ENCODE measurements around the gene CARNS1. TPM values are rescaled to one million over a fixed set of nuclear protein-coding genes. Genes with fewer than 3 reads are reported as not detected.

The CARNS1 gene
- total and polyA plus RNA-seq, 11 donors, result 0.89 to 33.6 (median 6.2) TPM

- H3K27me3 ChIP-seq, result no peaks in the 10 kb centered on the region
- peak within 1 kb of the TSS; percentile 72 to 94 (median 90) for H3K27ac ChIP-seq
- intact Hi-C loops (cut with DNase I), result loop anchor here (1.0 to 10.0 kb wide), 11 partner anchors 26 to 68 kb away; partner anchors contain the start of genes PPP1CA (in 9 of the 10), TBC1D10C (in 7 of the 10), PITPNM1 (in 3 of the 10) and CDK2AP2 (in 2 of the 10)
- ATAC-seq (peak; percentile 93 to 95 (median 94)), DNase-seq (peak; percentile 94 to 98 (median 95))
- H3K4me3 ChIP-seq, result peak within 1 kb of the TSS; percentile 56 to 98 (median 85)
- no peaks in the 10 kb centered on the region for H3K36me3 ChIP-seq
- TF ChIP-seq POLR2A (IDR thresholded peaks at IDR 0.05), result peak in 1 of 2 donors; percentile 80
- TF ChIP-seq, protein P1, sequence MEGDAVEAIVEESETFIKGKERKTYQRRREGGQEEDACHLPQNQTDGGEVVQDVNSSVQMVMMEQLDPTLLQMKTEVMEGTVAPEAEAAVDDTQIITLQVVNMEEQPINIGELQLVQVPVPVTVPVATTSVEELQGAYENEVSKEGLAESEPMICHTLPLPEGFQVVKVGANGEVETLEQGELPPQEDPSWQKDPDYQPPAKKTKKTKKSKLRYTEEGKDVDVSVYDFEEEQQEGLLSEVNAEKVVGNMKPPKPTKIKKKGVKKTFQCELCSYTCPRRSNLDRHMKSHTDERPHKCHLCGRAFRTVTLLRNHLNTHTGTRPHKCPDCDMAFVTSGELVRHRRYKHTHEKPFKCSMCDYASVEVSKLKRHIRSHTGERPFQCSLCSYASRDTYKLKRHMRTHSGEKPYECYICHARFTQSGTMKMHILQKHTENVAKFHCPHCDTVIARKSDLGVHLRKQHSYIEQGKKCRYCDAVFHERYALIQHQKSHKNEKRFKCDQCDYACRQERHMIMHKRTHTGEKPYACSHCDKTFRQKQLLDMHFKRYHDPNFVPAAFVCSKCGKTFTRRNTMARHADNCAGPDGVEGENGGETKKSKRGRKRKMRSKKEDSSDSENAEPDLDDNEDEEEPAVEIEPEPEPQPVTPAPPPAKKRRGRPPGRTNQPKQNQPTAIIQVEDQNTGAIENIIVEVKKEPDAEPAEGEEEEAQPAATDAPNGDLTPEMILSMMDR (IDR thresholded peaks at IDR 0.05), result peak; percentile 31 to 66 (median 45)
- WGBS, 4 donors, result 0 to 1% (median 0%) methylated on average over 16 to 76 of the region's 76 CpGs
- peaks cover 0 to 42% (median 25%) of the 10 kb centered on the region in 12 donors for H3K4me1 ChIP-seq
- H3K9me3 ChIP-seq, result no peaks in the 10 kb centered on the region
Observed at GRCh38 chr11:67468759-67469507, 53.5 kb downstream of the CARNS1 start, which contains the start of gene TMEM134. Gene TMEM134, minus strand, starts transcription at chr11:67469251. Its CDS starts 59 bp downstream, at chr11:67469192.

GRCh38 chr11:67469508-67469811, 54.0 kb downstream of the CARNS1 start:
- no peak for TF ChIP-seq POLR2A (IDR thresholded peaks at IDR 0.05)
- TF ChIP-seq, protein P1 (IDR thresholded peaks at IDR 0.05), result peak in 1 of 12 donors; percentile 3
- 11 to 19% (median 15%) methylated on average over 9 of the region's 9 CpGs for WGBS, 4 donors
- no peak for DNase-seq
- no peaks in the 10 kb centered on the region for H3K27me3 ChIP-seq
- peak overlapping the region; percentile 72 to 94 (median 90) for H3K27ac ChIP-seq
- ATAC-seq, result no peak
- H3K4me1 ChIP-seq, result peaks cover 0 to 37% (median 20%) of the 10 kb centered on the region in 12 donors
- no peaks in the 10 kb centered on the region for H3K36me3 ChIP-seq
- peak overlapping the region; percentile 56 to 98 (median 85) for H3K4me3 ChIP-seq
- H3K9me3 ChIP-seq, result no peaks in the 10 kb centered on the region
- intact Hi-C loops (cut with DNase I), result loop anchor here (1.0 to 10.0 kb wide), 11 partner anchors 27 to 69 kb away; partner anchors contain the start of genes PPP1CA (in 9 of the 10), TBC1D10C (in 7 of the 10), PITPNM1 (in 3 of the 10) and CDK2AP2 (in 2 of the 10)

GRCh38 chr11:67470337-67471002, 55.0 kb downstream of the CARNS1 start:
- Histone ChIP-seq H3K9me3 (no peaks in the 10 kb centered on the region), H3K4me1 (peaks cover 0 to 30% (median 17%) of the 10 kb centered on the region in 12 donors), H3K27ac (no peak overlapping the region), H3K4me3 (no peak overlapping the region), H3K36me3 (no peaks in the 10 kb centered on the region), H3K27me3 (no peaks in the 10 kb centered on the region)
- intact Hi-C loops (cut with DNase I), result loop anchor here in 1 of 10 donors (5.0 kb wide), 1 partner anchor 37 kb away; the partner anchor contains the start of genes CDK2AP2 and PITPNM1
- 85 to 90% (median 87%) methylated on average over 8 of the region's 8 CpGs for WGBS, 4 donors
- TF ChIP-seq, protein P1 (IDR thresholded peaks at IDR 0.05), result no peak
- no peak for TF ChIP-seq POLR2A (IDR thresholded peaks at IDR 0.05)
- DNase-seq, result no peak
- no peak for ATAC-seq

DNA sequence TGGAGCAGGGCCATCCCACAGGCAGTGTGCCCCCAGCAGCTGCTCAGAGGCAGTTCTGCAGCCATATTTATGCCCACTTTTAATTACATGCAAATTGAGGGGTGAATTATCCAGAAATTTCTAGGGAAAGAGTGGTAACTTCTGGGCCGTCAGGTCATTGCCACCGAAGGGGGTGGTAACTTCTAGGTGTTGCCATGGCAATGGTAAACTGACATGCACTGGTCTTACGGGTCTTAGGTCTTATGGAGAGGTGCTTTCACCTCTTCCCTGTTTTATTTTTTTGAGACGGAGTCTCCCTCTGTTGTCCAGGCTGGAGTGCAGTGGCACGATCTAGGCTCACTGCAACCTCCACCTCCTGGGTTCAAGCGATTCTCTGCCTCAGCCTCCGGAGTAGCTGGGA, 57.4 kb downstream of the CARNS1 start:
- 76 to 85% (median 80%) methylated on average over 7 of the region's 7 CpGs for WGBS, 4 donors
- peaks cover 0 to 17% (median 12%) of the 10 kb centered on the region in 12 donors for H3K4me1 ChIP-seq
- ATAC-seq (no peak), DNase-seq (no peak)
- H3K9me3 ChIP-seq, result no peaks in the 10 kb centered on the region
- H3K27ac ChIP-seq, result no peak overlapping the region
- H3K36me3 ChIP-seq, result no peaks in the 10 kb centered on the region
- no peak overlapping the region for H3K4me3 ChIP-seq
- TF ChIP-seq, protein P1 (IDR thresholded peaks at IDR 0.05), result no peak
- no peak for TF ChIP-seq POLR2A (IDR thresholded peaks at IDR 0.05)
- intact Hi-C loops (cut with DNase I), result loop anchor here in 1 of 10 donors (5.0 kb wide), 1 partner anchor 34 kb away; the partner anchor contains the start of genes CDK2AP2 and PITPNM1
- H3K27me3 ChIP-seq, result no peaks in the 10 kb centered on the region
